ENCODE data around the gene SPA17. TPM values are rescaled to one million over a fixed set of nuclear protein-coding genes. Genes with fewer than 3 reads are reported as not detected.

SPA17 gene
- total and polyA plus RNA-seq, 7 experiments from 2014 or later, result 1.00 to 2.3 (median 1.1) TPM

GRCh38 chr11:124739479-124740276 lies 66.0 kb downstream of the SPA17 start, which contains the start of gene NRGN:
TSS of gene NRGN (plus strand) at chr11:124739942. CDS start at chr11:124740085, 143 bp downstream.
- peaks cover 0 to 65% (median 9%) of the 10 kb centered on the region in 5 donors for H3K27me3 Mint-ChIP-seq
- H3K9me3 Mint-ChIP-seq, result no peaks in the 10 kb centered on the region
- ChIA-PET CTCF (interaction anchor here (1.4 kb wide), 2 partner anchors 23 to 71 kb away, joined by 3 to 5 read pairs; no protein-coding TSS in a partner anchor), POLR2A (interaction anchor here (1.1 to 1.5 kb wide), 5 partner anchors 10 to 70 kb away, joined by 3 to 7 read pairs (median 4); no protein-coding TSS in a partner anchor)
- intact Hi-C loops (cut with micrococcal nuclease), result loop anchor here (1.0 to 10.0 kb wide), 7 partner anchors 8 to 1665 kb away; partner anchors contain the start of genes SIAE (in 2 of the 2), SPA17 (in 2 of the 2), FAM118B (in 1 of the 2) and MSANTD2 (in 1 of the 2)
- Histone ChIP-seq H3K4me3 (ENCODE audit: low read length) (peak within 1 kb of the TSS; percentile 63), H3K27ac (ENCODE audit: low read depth, low read length) (peak within 1 kb of the TSS; percentile 38), H3K36me3 (ENCODE audit: control insufficient read depth in 2 of 3, insufficient read depth in 3 of 3, low read length in 3 of 3) (no peaks in the 10 kb centered on the region), H3K4me1 (ENCODE audit: control insufficient read depth in 2 of 2, insufficient read depth in 2 of 2, low read length in 2 of 2) (peaks cover 0 to 5% of the 10 kb centered on the region in 2 donors), H3K27me3 (ENCODE audit: control insufficient read depth in 2 of 2, insufficient read depth in 2 of 2, low read length in 2 of 2) (no peaks in the 10 kb centered on the region), H3K9me3 (ENCODE audit: control insufficient read depth in 2 of 3, low read length in 3 of 3) (no peaks in the 10 kb centered on the region)
- H3K36me3 Mint-ChIP-seq, result no peaks in the 10 kb centered on the region
- DNase-seq, result peak; percentile 64 to 84 (median 77)
- H3K4me3 Mint-ChIP-seq, result peak within 1 kb of the TSS; percentile 78 to 90 (median 86)
- H3K4me1 Mint-ChIP-seq, result peaks cover 18 to 33% (median 19%) of the 10 kb centered on the region in 7 donors
- H3K27ac Mint-ChIP-seq, result peak within 1 kb of the TSS in 8 of 9 donors; percentile 25 to 75 (median 56)
- peak; percentile 94 for ATAC-seq

- POLR2A ChIA-PET, result interaction anchor here (0.6 to 1.5 kb wide), 5 partner anchors 9 to 70 kb away, joined by 3 to 7 read pairs (median 4); no protein-coding TSS in a partner anchor
- H3K9me3 ChIP-seq (ENCODE audit: control insufficient read depth in 2 of 3, low read length in 3 of 3), result no peaks in the 10 kb centered on the region
- intact Hi-C loops (cut with micrococcal nuclease), result loop anchor here (1.0 to 10.0 kb wide), 4 partner anchors 67 to 1666 kb away; partner anchors contain the start of genes FAM118B (in 1 of the 2), RPUSD4 (in 1 of the 2), SIAE (in 1 of the 2) and SPA17 (in 1 of the 2)
- Mint-ChIP-seq H3K9me3 (no peaks in the 10 kb centered on the region), H3K36me3 (no peaks in the 10 kb centered on the region), H3K4me1 (peaks cover 22 to 33% (median 26%) of the 10 kb centered on the region in 7 donors), H3K27ac (peak overlapping the region in 4 of 9 donors; percentile 8 to 58 (median 36)), H3K4me3 (peak overlapping the region; percentile 78 to 90 (median 86)), H3K27me3 (peaks cover 0 to 66% (median 9%) of the 10 kb centered on the region in 5 donors)
- peaks cover 0 to 5% of the 10 kb centered on the region in 2 donors for H3K4me1 ChIP-seq (ENCODE audit: control insufficient read depth in 2 of 2, insufficient read depth in 2 of 2, low read length in 2 of 2)
- H3K27ac ChIP-seq (ENCODE audit: low read depth, low read length), result peak overlapping the region; percentile 38
- CTCF ChIA-PET, result interaction anchor here (0.6 to 1.4 kb wide), 2 partner anchors 23 to 71 kb away, joined by 3 to 5 read pairs; no protein-coding TSS in a partner anchor
- DNase-seq (peak in 8 of 9 donors; percentile 42 to 54 (median 48)), ATAC-seq (peak; percentile 69)
- no peaks in the 10 kb centered on the region for H3K36me3 ChIP-seq (ENCODE audit: control insufficient read depth in 2 of 3, insufficient read depth in 3 of 3, low read length in 3 of 3)
- H3K27me3 ChIP-seq (ENCODE audit: control insufficient read depth in 2 of 2, insufficient read depth in 2 of 2, low read length in 2 of 2), result no peaks in the 10 kb centered on the region
- H3K4me3 ChIP-seq (ENCODE audit: low read length), result peak overlapping the region; percentile 63
Observed at GRCh38 chr11:124740277-124740882, 66.7 kb downstream of the SPA17 start.

GRCh38 chr11:124742555-124742954 lies 68.9 kb downstream of the SPA17 start:
- no peak overlapping the region for H3K4me3 ChIP-seq (ENCODE audit: low read length)
- no peak for DNase-seq
- H3K36me3 Mint-ChIP-seq, result no peaks in the 10 kb centered on the region
- ChIA-PET POLR2A (interaction anchor here (0.6 to 2.0 kb wide), 3 partner anchors 70 to 209 kb away, joined by 3 to 7 read pairs (median 4); no protein-coding TSS in a partner anchor), CTCF (interaction anchor here (0.9 to 2.0 kb wide), 5 partner anchors 8 to 74 kb away, joined by 3 to 9 read pairs (median 4); no protein-coding TSS in a partner anchor)
- no peaks in the 10 kb centered on the region for H3K9me3 ChIP-seq (ENCODE audit: control insufficient read depth in 2 of 3, low read length in 3 of 3)
- H3K4me3 Mint-ChIP-seq, result no peak overlapping the region
- H3K9me3 Mint-ChIP-seq, result no peaks in the 10 kb centered on the region
- no peak overlapping the region for H3K27ac ChIP-seq (ENCODE audit: low read depth, low read length)
- peaks cover 0 to 6% (median 0%) of the 10 kb centered on the region in 3 experiments for H3K36me3 ChIP-seq (ENCODE audit: control insufficient read depth in 2 of 3, insufficient read depth in 3 of 3, low read length in 3 of 3)
- intact Hi-C loops (cut with micrococcal nuclease), result loop anchor here in 1 of 2 donors (10.0 kb wide), 3 partner anchors 852 to 1668 kb away; partner anchors contain the start of genes FAM118B, RPUSD4 and STT3A
- no peaks in the 10 kb centered on the region for H3K27me3 ChIP-seq (ENCODE audit: control insufficient read depth in 2 of 2, insufficient read depth in 2 of 2, low read length in 2 of 2)
- no peak for ATAC-seq
- peaks cover 22 to 39% (median 29%) of the 10 kb centered on the region in 7 donors for H3K4me1 Mint-ChIP-seq
- peaks cover 0 to 50% (median 9%) of the 10 kb centered on the region in 5 donors for H3K27me3 Mint-ChIP-seq
- no peak overlapping the region for H3K27ac Mint-ChIP-seq
- H3K4me1 ChIP-seq (ENCODE audit: control insufficient read depth in 2 of 2, insufficient read depth in 2 of 2, low read length in 2 of 2), result peaks cover 3 to 5% of the 10 kb centered on the region in 2 donors

- ChIA-PET CTCF (interaction anchor here (0.9 to 2.0 kb wide), 4 partner anchors 8 to 74 kb away, joined by 4 to 9 read pairs (median 4); no protein-coding TSS in a partner anchor), POLR2A (interaction anchor here (0.7 to 2.0 kb wide), 3 partner anchors 70 to 106 kb away, joined by 3 to 7 read pairs (median 4); no protein-coding TSS in a partner anchor)
- H3K9me3 Mint-ChIP-seq, result no peaks in the 10 kb centered on the region
- H3K4me1 Mint-ChIP-seq, result peaks cover 22 to 39% (median 29%) of the 10 kb centered on the region in 7 donors
- H3K27ac ChIP-seq (ENCODE audit: low read depth, low read length), result no peak overlapping the region
- H3K4me1 ChIP-seq (ENCODE audit: control insufficient read depth in 2 of 2, insufficient read depth in 2 of 2, low read length in 2 of 2), result peaks cover 3 to 5% of the 10 kb centered on the region in 2 donors
- no peaks in the 10 kb centered on the region for H3K9me3 ChIP-seq (ENCODE audit: control insufficient read depth in 2 of 3, low read length in 3 of 3)
- no peak for ATAC-seq
- no peaks in the 10 kb centered on the region for H3K36me3 Mint-ChIP-seq
- no peak for DNase-seq
- no peak overlapping the region for H3K4me3 Mint-ChIP-seq
- no peak overlapping the region for H3K4me3 ChIP-seq (ENCODE audit: low read length)
- H3K27me3 ChIP-seq (ENCODE audit: control insufficient read depth in 2 of 2, insufficient read depth in 2 of 2, low read length in 2 of 2), result no peaks in the 10 kb centered on the region
- H3K27ac Mint-ChIP-seq, result no peak overlapping the region
- intact Hi-C loops (cut with micrococcal nuclease), result loop anchor here in 1 of 2 donors (10.0 kb wide), 3 partner anchors 852 to 1668 kb away; partner anchors contain the start of genes FAM118B, RPUSD4 and STT3A
- H3K27me3 Mint-ChIP-seq, result peaks cover 0 to 47% (median 9%) of the 10 kb centered on the region in 5 donors
- H3K36me3 ChIP-seq (ENCODE audit: control insufficient read depth in 2 of 3, insufficient read depth in 3 of 3, low read length in 3 of 3), result peaks cover 0 to 6% (median 0%) of the 10 kb centered on the region in 3 experiments
Observed at GRCh38 chr11:124743050-124743449, 69.3 kb downstream of the SPA17 start.

- no peak for DNase-seq
- Mint-ChIP-seq H3K4me1 (peaks cover 11 to 44% (median 28%) of the 10 kb centered on the region in 7 donors), H3K27ac (peak overlapping the region in 4 of 9 donors; percentile 31 to 57 (median 34)), H3K9me3 (peaks cover 0 to 2% (median 0%) of the 10 kb centered on the region in 11 donors), H3K4me3 (peak overlapping the region; percentile 66 to 100 (median 93)), H3K36me3 (no peaks in the 10 kb centered on the region), H3K27me3 (peaks cover 0 to 33% (median 0%) of the 10 kb centered on the region in 5 donors)
- ChIA-PET POLR2A (interaction anchor here (1.1 to 8.7 kb wide), 7 partner anchors 12 to 73 kb away, joined by 3 to 112 read pairs (median 13); partner anchors contain the start of genes MSANTD2, SIAE and SPA17), CTCF (interaction anchor here (1.7 to 3.1 kb wide), 3 partner anchors 23 to 93 kb away, joined by 4 to 34 read pairs (median 6); no protein-coding TSS in a partner anchor)
- Histone ChIP-seq H3K27ac (ENCODE audit: low read depth, low read length) (no peak overlapping the region), H3K4me1 (ENCODE audit: control insufficient read depth in 2 of 2, insufficient read depth in 2 of 2, low read length in 2 of 2) (peaks cover 2 to 3% of the 10 kb centered on the region in 2 donors), H3K4me3 (ENCODE audit: low read length) (peak overlapping the region; percentile 99), H3K36me3 (ENCODE audit: control insufficient read depth in 2 of 3, insufficient read depth in 3 of 3, low read length in 3 of 3) (peaks cover 0 to 6% (median 0%) of the 10 kb centered on the region in 3 experiments), H3K27me3 (ENCODE audit: control insufficient read depth in 2 of 2, insufficient read depth in 2 of 2, low read length in 2 of 2) (no peaks in the 10 kb centered on the region), H3K9me3 (ENCODE audit: control insufficient read depth in 2 of 3, low read length in 3 of 3) (no peaks in the 10 kb centered on the region)
- intact Hi-C loops (cut with micrococcal nuclease), result loop anchor here (5.0 to 10.0 kb wide), 7 partner anchors 207 to 1671 kb away; partner anchors contain the start of genes TMEM218 (in 2 of the 2), CCDC15 (in 1 of the 2), EI24 (in 1 of the 2) and FAM118B (in 1 of the 2)
- ATAC-seq, result no peak
Observed at GRCh38 chr11:124745270-124745834, 71.6 kb downstream of the SPA17 start.

All from naive thymus-derived CD4-positive, alpha-beta T cell (primary cell).